Loucy (cell line): ENCODE data around the gene KIF1C.

Experiments used
- CTCF ChIP-seq: fragments of 200-600 bp; sonication (generic); conservative IDR thresholded peaks from 2 replicates; pipeline ENCODE4 v1.5.1; 2014; ENCODE audit warnings: mild to moderate bottlenecking, antibody characterized with exemption, low read length
- EZH2phosphoT487 ChIP-seq: fragments of 200-600 bp; IDR thresholded peaks from 2 replicates; pipeline ENCODE4 v1.6.1; 2018; ENCODE audit warnings: antibody characterized with exemption, mild to moderate bottlenecking, moderate library complexity, borderline replicate concordance

GRCh38 chr17:4950075-4950745 is 47.5 kb upstream of the KIF1C start:
- TF ChIP-seq CTCF (no peak), EZH2phosphoT487 (no peak)
